Measurements from ENCODE around the gene UACA. TPM values are rescaled to one million over a fixed set of nuclear protein-coding genes. Genes with fewer than 3 reads are reported as not detected.

The UACA gene
- total RNA-seq, 1 experiment from 2014 or later = 38.0 TPM

DNA sequence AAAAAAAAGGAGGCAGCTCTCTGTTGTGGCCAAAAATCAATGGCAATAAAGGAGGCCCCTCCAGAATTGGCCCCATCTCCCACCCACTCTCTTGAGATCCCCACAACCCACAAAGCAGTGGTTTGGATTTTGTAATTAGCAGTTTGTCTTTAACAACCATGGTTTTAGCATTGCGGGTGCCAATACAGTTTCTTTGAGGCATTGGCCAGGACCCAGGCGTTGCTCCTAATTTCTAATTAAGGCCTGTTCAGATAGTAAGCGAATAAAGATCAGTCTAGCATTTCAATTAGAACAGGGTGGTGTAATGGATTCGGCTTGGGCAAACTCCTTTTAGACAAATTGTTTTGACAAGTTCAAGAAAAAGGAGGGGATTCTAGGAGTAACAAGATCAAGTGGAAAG is 23.6 kb upstream of the UACA start:
- Histone ChIP-seq H3K56ac (ENCODE audit: insufficient read length, low read depth, low read length) (no peak overlapping the region), H3T11ph (ENCODE audit: low read length) (no peak overlapping the region), H2AK5ac (ENCODE audit: insufficient read length, low read length) (no peak overlapping the region), H2AFZ (ENCODE audit: low read length) (no peak overlapping the region), H3K14ac (ENCODE audit: insufficient read depth, low read length) (no peak overlapping the region), H2BK5ac (ENCODE audit: insufficient read length, low read length) (no peak overlapping the region), H2BK12ac (ENCODE audit: insufficient read length, low read depth, low read length) (no peak overlapping the region), H3K4me2 (ENCODE audit: insufficient read depth, insufficient read length, low read length) (no peak overlapping the region), H2BK20ac (ENCODE audit: low read depth, low read length, poor library complexity, severe bottlenecking) (no peak overlapping the region), H3K4ac (ENCODE audit: low read depth, low read length) (no peak overlapping the region), H3K27me3 (ENCODE audit: insufficient read depth, low read length) (no peaks in the 10 kb centered on the region), H3K27ac (ENCODE audit: insufficient read length, low read depth, low read length) (no peak overlapping the region), H3K9ac (ENCODE audit: extremely low read depth, insufficient read length, low read length) (no peak overlapping the region), H3K79me2 (ENCODE audit: insufficient read depth, low read length) (no peaks in the 10 kb centered on the region), H2BK120ac (ENCODE audit: low read depth, low read length, poor library complexity, severe bottlenecking) (no peak overlapping the region), H4K8ac (replicated peaks; ENCODE audit: insufficient read length, low read depth, low read length) (no peak overlapping the region), H4K20me1 (ENCODE audit: control insufficient read depth, insufficient read depth, insufficient read length) (no peaks in the 10 kb centered on the region), H3K23me2 (ENCODE audit: insufficient read length, low read depth, low read length, poor library complexity, severe bottlenecking) (no peaks in the 10 kb centered on the region), H4K91ac (ENCODE audit: insufficient read length, low read depth, low read length) (no peak overlapping the region), H4K5ac (ENCODE audit: insufficient read length, low read depth, low read length) (no peak overlapping the region), H3K79me1 (ENCODE audit: insufficient read depth, low read depth, low read length, poor library complexity, severe bottlenecking) (no peaks in the 10 kb centered on the region), H3K23ac (ENCODE audit: insufficient read length, low read depth, low read length) (no peak overlapping the region), H2BK15ac (ENCODE audit: low read depth, low read length) (no peak overlapping the region), H3K4me1 (ENCODE audit: insufficient read depth, low read length) (peaks cover 2% of the 10 kb centered on the region; the same call in 1 of the 2 replicates), H3K9me3 (ENCODE audit: control insufficient read depth, low read depth, low read length) (no peaks in the 10 kb centered on the region), H3K18ac (ENCODE audit: insufficient read length, low read depth, low read length) (no peak overlapping the region)
- no peak for DNase-seq
- no peak overlapping the region for H3K4me3 Mint-ChIP-seq
- H3K4me1 Mint-ChIP-seq = peaks cover 3 to 19% of the 10 kb centered on the region in 2 experiments; a peak in 2 of 4 replicates
- peaks cover 1% of the 10 kb centered on the region; the same call in 1 of the 2 replicates for H3K27me3 Mint-ChIP-seq (ENCODE audit: low read depth)
- TF ChIP-seq, protein P1, sequence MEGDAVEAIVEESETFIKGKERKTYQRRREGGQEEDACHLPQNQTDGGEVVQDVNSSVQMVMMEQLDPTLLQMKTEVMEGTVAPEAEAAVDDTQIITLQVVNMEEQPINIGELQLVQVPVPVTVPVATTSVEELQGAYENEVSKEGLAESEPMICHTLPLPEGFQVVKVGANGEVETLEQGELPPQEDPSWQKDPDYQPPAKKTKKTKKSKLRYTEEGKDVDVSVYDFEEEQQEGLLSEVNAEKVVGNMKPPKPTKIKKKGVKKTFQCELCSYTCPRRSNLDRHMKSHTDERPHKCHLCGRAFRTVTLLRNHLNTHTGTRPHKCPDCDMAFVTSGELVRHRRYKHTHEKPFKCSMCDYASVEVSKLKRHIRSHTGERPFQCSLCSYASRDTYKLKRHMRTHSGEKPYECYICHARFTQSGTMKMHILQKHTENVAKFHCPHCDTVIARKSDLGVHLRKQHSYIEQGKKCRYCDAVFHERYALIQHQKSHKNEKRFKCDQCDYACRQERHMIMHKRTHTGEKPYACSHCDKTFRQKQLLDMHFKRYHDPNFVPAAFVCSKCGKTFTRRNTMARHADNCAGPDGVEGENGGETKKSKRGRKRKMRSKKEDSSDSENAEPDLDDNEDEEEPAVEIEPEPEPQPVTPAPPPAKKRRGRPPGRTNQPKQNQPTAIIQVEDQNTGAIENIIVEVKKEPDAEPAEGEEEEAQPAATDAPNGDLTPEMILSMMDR (conservative IDR thresholded peaks at IDR 0.05) = no peak
- WGBS (ENCODE audit: extremely low coverage, insufficient read length, low lambda C conversion rate) = no CpG with 5 or more reads among the region's 4 CpGs
- H3K9me3 Mint-ChIP-seq = no peaks in the 10 kb centered on the region
- H3K36me3 Mint-ChIP-seq (ENCODE audit: insufficient read depth in 1 of 3, low read depth in 3 of 3) = no peaks in the 10 kb centered on the region
- H3K27ac Mint-ChIP-seq = 0 out of 7 replicates have a peak overlapping the region, but pooled peaks of 1 of the 3 experiments have one; percentile 28

Measured in H9 (cell line).